Measurements from ENCODE around the gene MAEA.

Gene MAEA

GRCh38 chr4:1305781-1306455, 16.2 kb downstream of the MAEA start:
- peak; percentile 36 to 45 for DNase-seq

GRCh38 chr4:1307951-1308735, 18.5 kb downstream of the MAEA start:
- DNase-seq = no peak

- peak; percentile 32 to 39 for DNase-seq
Measured at GRCh38 chr4:1309261-1310010, 19.7 kb downstream of the MAEA start.

- DNase-seq = no peak
Measured at GRCh38 chr4:1310031-1310795, 20.5 kb downstream of the MAEA start.

- DNase-seq = no peak
Measured at GRCh38 chr4:1310796-1311631, 21.3 kb downstream of the MAEA start.

GRCh38 chr4:1312821-1313640, 23.3 kb downstream of the MAEA start:
- no peak for DNase-seq

GRCh38 chr4:1315306-1315705, 25.6 kb downstream of the MAEA start:
- no peak for DNase-seq

- DNase-seq = no peak
Measured at GRCh38 chr4:1315836-1316536, 26.3 kb downstream of the MAEA start.

- no peak for DNase-seq
Measured at GRCh38 chr4:1316537-1317168, 27.0 kb downstream of the MAEA start.

GRCh38 chr4:1317177-1318045, 27.7 kb downstream of the MAEA start:
- DNase-seq = no peak

- no peak for DNase-seq
Measured at GRCh38 chr4:1318046-1318375, 28.3 kb downstream of the MAEA start.

- DNase-seq = peak in 1 of 2 donors; percentile 44
Measured at GRCh38 chr4:1318488-1319213, 29.0 kb downstream of the MAEA start.

- DNase-seq = no peak
Measured at GRCh38 chr4:1321486-1321885, 31.8 kb downstream of the MAEA start.

GRCh38 chr4:1321946-1322650, 32.4 kb downstream of the MAEA start:
- no peak for DNase-seq

- DNase-seq = no peak
Measured at GRCh38 chr4:1323280-1323634, 33.6 kb downstream of the MAEA start.

- DNase-seq = no peak
Measured at GRCh38 chr4:1323635-1324442, 34.1 kb downstream of the MAEA start.
